Measurements from ENCODE around the gene KRT73. TPM values are rescaled to one million over a fixed set of nuclear protein-coding genes. Genes with fewer than 3 reads are reported as not detected.

KRT73 gene
- total RNA-seq, 1 experiment from 2014 or later, result not detected

DNA sequence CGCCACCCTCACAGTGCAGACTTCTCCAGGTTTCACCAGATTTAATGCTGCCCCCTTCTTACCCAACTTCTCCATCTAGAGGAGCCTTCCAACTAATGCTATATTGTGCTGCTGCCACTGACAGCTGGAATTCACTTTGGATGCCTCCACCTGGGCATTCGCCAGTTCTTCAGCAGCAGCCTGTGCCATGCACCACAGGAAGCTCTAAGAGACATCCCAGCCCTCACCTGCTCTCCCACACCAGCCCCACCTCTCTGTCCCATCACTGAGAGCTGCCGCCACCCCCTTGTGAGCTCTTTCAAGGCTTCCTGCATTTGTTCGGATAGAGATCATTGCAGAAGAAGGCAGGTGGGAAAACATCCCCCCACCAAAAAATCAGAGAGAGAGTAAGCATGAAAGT lies 38.3 kb upstream of the KRT73 start:
- no peak overlapping the region for H3K4me2 ChIP-seq (ENCODE audit: insufficient read depth, insufficient read length, low read length)
- H3K9me3 ChIP-seq (ENCODE audit: control insufficient read depth, low read depth, low read length), result no peaks in the 10 kb centered on the region
- no CpG with 5 or more reads among the region's 4 CpGs for WGBS (ENCODE audit: extremely low coverage, insufficient read length, low lambda C conversion rate)
- no peak overlapping the region for H2BK5ac ChIP-seq (ENCODE audit: insufficient read length, low read length)
- no peak overlapping the region for H3K18ac ChIP-seq (ENCODE audit: insufficient read length, low read depth, low read length)
- peaks cover 2 to 9% of the 10 kb centered on the region in 2 experiments; a peak in 2 of 5 replicates for H3K9me3 Mint-ChIP-seq
- H2AK5ac ChIP-seq (ENCODE audit: insufficient read length, low read length), result no peak overlapping the region
- H4K20me1 ChIP-seq (ENCODE audit: control insufficient read depth, insufficient read depth, insufficient read length), result peaks cover 2% of the 10 kb centered on the region
- H3K4me1 Mint-ChIP-seq, result peaks cover 0 to 4% of the 10 kb centered on the region in 2 experiments; a peak in 2 of 4 replicates
- no peak overlapping the region for H4K8ac ChIP-seq (replicated peaks; ENCODE audit: insufficient read length, low read depth, low read length)
- no peak overlapping the region for H2BK20ac ChIP-seq (ENCODE audit: low read depth, low read length, poor library complexity, severe bottlenecking)
- H2BK15ac ChIP-seq (ENCODE audit: low read depth, low read length), result no peak overlapping the region
- H3K14ac ChIP-seq (ENCODE audit: insufficient read depth, low read length), result no peak overlapping the region
- no peaks in the 10 kb centered on the region for H3K79me1 ChIP-seq (ENCODE audit: insufficient read depth, low read depth, low read length, poor library complexity, severe bottlenecking)
- H3K4ac ChIP-seq (ENCODE audit: low read depth, low read length), result no peak overlapping the region
- DNase-seq, result peak; percentile 23
- no peak overlapping the region for H3T11ph ChIP-seq (ENCODE audit: low read length)
- peaks cover 25% of the 10 kb centered on the region for H3K27me3 Mint-ChIP-seq (ENCODE audit: low read depth)
- H4K5ac ChIP-seq (ENCODE audit: insufficient read length, low read depth, low read length), result no peak overlapping the region
- no peak overlapping the region for H4K91ac ChIP-seq (ENCODE audit: insufficient read length, low read depth, low read length)
- H3K27ac Mint-ChIP-seq, result peak overlapping the region in 1 of 3 experiments; percentile 37; a peak in 1 of 7 replicates
- no peaks in the 10 kb centered on the region for H3K23me2 ChIP-seq (ENCODE audit: insufficient read length, low read depth, low read length, poor library complexity, severe bottlenecking)
- no peak overlapping the region for H3K27ac ChIP-seq (ENCODE audit: insufficient read length, low read depth, low read length)
- H3K79me2 ChIP-seq (ENCODE audit: insufficient read depth, low read length), result no peaks in the 10 kb centered on the region
- no peaks in the 10 kb centered on the region for H3K36me3 Mint-ChIP-seq (ENCODE audit: insufficient read depth in 1 of 3, low read depth in 3 of 3)
- H3K56ac ChIP-seq (ENCODE audit: insufficient read length, low read depth, low read length), result no peak overlapping the region
- TF ChIP-seq, protein P1, sequence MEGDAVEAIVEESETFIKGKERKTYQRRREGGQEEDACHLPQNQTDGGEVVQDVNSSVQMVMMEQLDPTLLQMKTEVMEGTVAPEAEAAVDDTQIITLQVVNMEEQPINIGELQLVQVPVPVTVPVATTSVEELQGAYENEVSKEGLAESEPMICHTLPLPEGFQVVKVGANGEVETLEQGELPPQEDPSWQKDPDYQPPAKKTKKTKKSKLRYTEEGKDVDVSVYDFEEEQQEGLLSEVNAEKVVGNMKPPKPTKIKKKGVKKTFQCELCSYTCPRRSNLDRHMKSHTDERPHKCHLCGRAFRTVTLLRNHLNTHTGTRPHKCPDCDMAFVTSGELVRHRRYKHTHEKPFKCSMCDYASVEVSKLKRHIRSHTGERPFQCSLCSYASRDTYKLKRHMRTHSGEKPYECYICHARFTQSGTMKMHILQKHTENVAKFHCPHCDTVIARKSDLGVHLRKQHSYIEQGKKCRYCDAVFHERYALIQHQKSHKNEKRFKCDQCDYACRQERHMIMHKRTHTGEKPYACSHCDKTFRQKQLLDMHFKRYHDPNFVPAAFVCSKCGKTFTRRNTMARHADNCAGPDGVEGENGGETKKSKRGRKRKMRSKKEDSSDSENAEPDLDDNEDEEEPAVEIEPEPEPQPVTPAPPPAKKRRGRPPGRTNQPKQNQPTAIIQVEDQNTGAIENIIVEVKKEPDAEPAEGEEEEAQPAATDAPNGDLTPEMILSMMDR (conservative IDR thresholded peaks at IDR 0.05), result no peak
- no peaks in the 10 kb centered on the region for H3K4me1 ChIP-seq (ENCODE audit: insufficient read depth, low read length)
- no peaks in the 10 kb centered on the region for H3K27me3 ChIP-seq (ENCODE audit: insufficient read depth, low read length)
- H2BK12ac ChIP-seq (ENCODE audit: insufficient read length, low read depth, low read length), result no peak overlapping the region
- H3K4me3 Mint-ChIP-seq, result no peak overlapping the region
- no peak overlapping the region for H2AFZ ChIP-seq (ENCODE audit: low read length)
- no peak overlapping the region for H3K9ac ChIP-seq (ENCODE audit: extremely low read depth, insufficient read length, low read length)
- no peak overlapping the region for H2BK120ac ChIP-seq (ENCODE audit: low read depth, low read length, poor library complexity, severe bottlenecking)
- no peak overlapping the region for H3K23ac ChIP-seq (ENCODE audit: insufficient read length, low read depth, low read length)
